Measurements from ENCODE around the gene ZCCHC7. TPM values are rescaled to one million over a fixed set of nuclear protein-coding genes. Genes with fewer than 3 reads are reported as not detected.

Gene ZCCHC7
- total and polyA plus RNA-seq, 9 of the 15 experiments (the other 6 are each of a cell fraction or from before 2014, with no cell fraction given) = 34.1 to 68.9 (median 48.8) TPM

DNA sequence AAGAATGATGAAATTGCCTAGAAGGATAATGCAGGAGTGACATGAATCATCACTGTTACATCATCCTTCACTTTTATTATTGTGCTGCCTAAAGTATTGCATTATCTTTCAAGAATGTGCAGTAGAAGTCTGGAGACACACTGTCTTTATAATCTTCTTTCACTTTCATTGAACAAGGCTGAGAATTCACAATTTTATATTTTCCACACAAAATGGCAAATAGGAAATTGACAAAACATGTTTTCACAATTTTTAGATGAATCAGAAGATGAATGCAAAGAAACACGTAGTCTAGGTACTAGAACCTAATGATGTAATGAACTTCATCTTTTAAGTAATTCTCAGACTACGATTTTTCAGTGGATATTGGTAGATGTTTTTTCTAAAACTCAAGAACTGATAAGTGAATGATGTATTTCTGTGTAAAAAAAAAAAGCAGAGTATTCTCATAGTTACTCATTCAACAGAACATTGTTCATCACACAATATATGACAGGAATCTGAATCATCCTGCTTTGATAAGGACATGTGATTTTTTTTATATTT lies 170.6 kb downstream of the ZCCHC7 start (continued):
- TF ChIP-seq, protein P1, sequence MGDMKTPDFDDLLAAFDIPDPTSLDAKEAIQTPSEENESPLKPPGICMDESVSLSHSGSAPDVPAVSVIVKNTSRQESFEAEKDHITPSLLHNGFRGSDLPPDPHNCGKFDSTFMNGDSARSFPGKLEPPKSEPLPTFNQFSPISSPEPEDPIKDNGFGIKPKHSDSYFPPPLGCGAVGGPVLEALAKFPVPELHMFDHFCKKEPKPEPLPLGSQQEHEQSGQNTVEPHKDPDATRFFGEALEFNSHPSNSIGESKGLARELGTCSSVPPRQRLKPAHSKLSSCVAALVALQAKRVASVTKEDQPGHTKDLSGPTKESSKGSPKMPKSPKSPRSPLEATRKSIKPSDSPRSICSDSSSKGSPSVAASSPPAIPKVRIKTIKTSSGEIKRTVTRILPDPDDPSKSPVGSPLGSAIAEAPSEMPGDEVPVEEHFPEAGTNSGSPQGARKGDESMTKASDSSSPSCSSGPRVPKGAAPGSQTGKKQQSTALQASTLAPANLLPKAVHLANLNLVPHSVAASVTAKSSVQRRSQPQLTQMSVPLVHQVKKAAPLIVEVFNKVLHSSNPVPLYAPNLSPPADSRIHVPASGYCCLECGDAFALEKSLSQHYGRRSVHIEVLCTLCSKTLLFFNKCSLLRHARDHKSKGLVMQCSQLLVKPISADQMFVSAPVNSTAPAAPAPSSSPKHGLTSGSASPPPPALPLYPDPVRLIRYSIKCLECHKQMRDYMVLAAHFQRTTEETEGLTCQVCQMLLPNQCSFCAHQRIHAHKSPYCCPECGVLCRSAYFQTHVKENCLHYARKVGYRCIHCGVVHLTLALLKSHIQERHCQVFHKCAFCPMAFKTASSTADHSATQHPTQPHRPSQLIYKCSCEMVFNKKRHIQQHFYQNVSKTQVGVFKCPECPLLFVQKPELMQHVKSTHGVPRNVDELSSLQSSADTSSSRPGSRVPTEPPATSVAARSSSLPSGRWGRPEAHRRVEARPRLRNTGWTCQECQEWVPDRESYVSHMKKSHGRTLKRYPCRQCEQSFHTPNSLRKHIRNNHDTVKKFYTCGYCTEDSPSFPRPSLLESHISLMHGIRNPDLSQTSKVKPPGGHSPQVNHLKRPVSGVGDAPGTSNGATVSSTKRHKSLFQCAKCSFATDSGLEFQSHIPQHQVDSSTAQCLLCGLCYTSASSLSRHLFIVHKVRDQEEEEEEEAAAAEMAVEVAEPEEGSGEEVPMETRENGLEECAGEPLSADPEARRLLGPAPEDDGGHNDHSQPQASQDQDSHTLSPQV (IDR thresholded peaks at IDR 0.05) = peak; percentile 63; the same call in 1 of the 2 replicates
- TF ChIP-seq ARID1B (IDR thresholded peaks at IDR 0.05) (peak; percentile 65), ARNT (IDR thresholded peaks at IDR 0.05) (peak in 1 of 2 experiments; percentile 77; a peak in 1 of 4 replicates), ZNF699 (CRISPR knock-in tag; IDR thresholded peaks at IDR 0.05; ENCODE audit: insufficient replicate concordance) (no peak), EP300 (IDR thresholded peaks at IDR 0.05; ENCODE audit: low read length) (peak; percentile 68), BRD9 (IDR thresholded peaks at IDR 0.05; ENCODE audit: low read depth, partially characterized antibody) (peak; percentile 60), LEF1 (IDR thresholded peaks at IDR 0.05) (peak; percentile 65), CBFA2T3 (IDR thresholded peaks at IDR 0.05) (no peak), MAFF (IDR thresholded peaks at IDR 0.05; ENCODE audit: low read length) (no peak), NR2C1 (IDR thresholded peaks at IDR 0.05) (no peak), NR2C1 (tag; IDR thresholded peaks at IDR 0.05) (0 out of 2 replicates have a peak, but pooled peaks have one; percentile 34), HNRNPLL (IDR thresholded peaks at IDR 0.05; ENCODE audit: low read depth, low read length, poor library complexity, severe bottlenecking) (no peak), DPF2 (IDR thresholded peaks at IDR 0.05) (peak; percentile 63), SOX6 (IDR thresholded peaks at IDR 0.05) (peak; percentile 87)
- TF ChIP-seq, protein P2, sequence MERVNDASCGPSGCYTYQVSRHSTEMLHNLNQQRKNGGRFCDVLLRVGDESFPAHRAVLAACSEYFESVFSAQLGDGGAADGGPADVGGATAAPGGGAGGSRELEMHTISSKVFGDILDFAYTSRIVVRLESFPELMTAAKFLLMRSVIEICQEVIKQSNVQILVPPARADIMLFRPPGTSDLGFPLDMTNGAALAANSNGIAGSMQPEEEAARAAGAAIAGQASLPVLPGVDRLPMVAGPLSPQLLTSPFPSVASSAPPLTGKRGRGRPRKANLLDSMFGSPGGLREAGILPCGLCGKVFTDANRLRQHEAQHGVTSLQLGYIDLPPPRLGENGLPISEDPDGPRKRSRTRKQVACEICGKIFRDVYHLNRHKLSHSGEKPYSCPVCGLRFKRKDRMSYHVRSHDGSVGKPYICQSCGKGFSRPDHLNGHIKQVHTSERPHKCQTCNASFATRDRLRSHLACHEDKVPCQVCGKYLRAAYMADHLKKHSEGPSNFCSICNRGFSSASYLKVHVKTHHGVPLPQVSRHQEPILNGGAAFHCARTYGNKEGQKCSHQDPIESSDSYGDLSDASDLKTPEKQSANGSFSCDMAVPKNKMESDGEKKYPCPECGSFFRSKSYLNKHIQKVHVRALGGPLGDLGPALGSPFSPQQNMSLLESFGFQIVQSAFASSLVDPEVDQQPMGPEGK (CRISPR knock-in tag; IDR thresholded peaks at IDR 0.05; ENCODE audit: borderline replicate concordance) = no peak
- TF ChIP-seq, protein P3, sequence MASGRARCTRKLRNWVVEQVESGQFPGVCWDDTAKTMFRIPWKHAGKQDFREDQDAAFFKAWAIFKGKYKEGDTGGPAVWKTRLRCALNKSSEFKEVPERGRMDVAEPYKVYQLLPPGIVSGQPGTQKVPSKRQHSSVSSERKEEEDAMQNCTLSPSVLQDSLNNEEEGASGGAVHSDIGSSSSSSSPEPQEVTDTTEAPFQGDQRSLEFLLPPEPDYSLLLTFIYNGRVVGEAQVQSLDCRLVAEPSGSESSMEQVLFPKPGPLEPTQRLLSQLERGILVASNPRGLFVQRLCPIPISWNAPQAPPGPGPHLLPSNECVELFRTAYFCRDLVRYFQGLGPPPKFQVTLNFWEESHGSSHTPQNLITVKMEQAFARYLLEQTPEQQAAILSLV (tag; IDR thresholded peaks at IDR 0.05) = peak; percentile 74; the same call in 1 of the 2 replicates
